IPS-18a (cell line): ENCODE measurements around the gene MITF.

Experiments
- H3K27ac ChIP-seq: one replicate; pipeline ENCODE4 v1.5.1; 2013; ENCODE audit warnings: low read length
- H3K27me3 ChIP-seq: one replicate; pipeline ENCODE4 v1.6.1; 2013; ENCODE audit warnings: mild to moderate bottlenecking, low read length; ENCODE audit not compliant: control insufficient read depth, insufficient read depth
- H3K36me3 ChIP-seq: one replicate; pipeline ENCODE4 v1.6.1; 2013; ENCODE audit warnings: low read depth, low read length; ENCODE audit not compliant: control insufficient read depth
- H3K4me1 ChIP-seq: one replicate; pipeline ENCODE4 v1.6.1; 2013; ENCODE audit warnings: low read depth, low read length; ENCODE audit not compliant: control insufficient read depth
- H3K4me3 ChIP-seq: one replicate; pipeline ENCODE4 v1.5.1; 2013; ENCODE audit warnings: low read length
- H3K9ac ChIP-seq: one replicate; pipeline ENCODE4 v1.6.1; 2013; ENCODE audit warnings: mild to moderate bottlenecking, low read length, moderate library complexity
- H3K9me3 ChIP-seq: one replicate; pipeline ENCODE4 v1.6.1; 2013; ENCODE audit warnings: low read depth, low read length; ENCODE audit not compliant: control insufficient read depth

Gene MITF

GRCh38 chr3:69932501-69932900 lies 193.2 kb downstream of the MITF start:
- no peak overlapping the region for H3K9ac ChIP-seq
- H3K27ac ChIP-seq = no peak overlapping the region
- no peak overlapping the region for H3K4me3 ChIP-seq
- H3K4me1 ChIP-seq = no peaks in the 10 kb centered on the region
- H3K27me3 ChIP-seq = no peaks in the 10 kb centered on the region
- no peaks in the 10 kb centered on the region for H3K9me3 ChIP-seq
- H3K36me3 ChIP-seq = no peaks in the 10 kb centered on the region

GRCh38 chr3:69934398-69934797 lies 195.1 kb downstream of the MITF start:
- Histone ChIP-seq H3K36me3 (no peaks in the 10 kb centered on the region), H3K27me3 (no peaks in the 10 kb centered on the region), H3K4me3 (no peak overlapping the region), H3K4me1 (no peaks in the 10 kb centered on the region), H3K27ac (no peak overlapping the region), H3K9ac (no peak overlapping the region), H3K9me3 (no peaks in the 10 kb centered on the region)

- Histone ChIP-seq H3K27ac (no peak overlapping the region), H3K36me3 (no peaks in the 10 kb centered on the region), H3K27me3 (no peaks in the 10 kb centered on the region), H3K9ac (no peak overlapping the region), H3K4me1 (no peaks in the 10 kb centered on the region), H3K4me3 (no peak overlapping the region), H3K9me3 (no peaks in the 10 kb centered on the region)
These were observed 197.0 kb downstream of the MITF start for GRCh38 chr3:69936266-69936665.

- H3K27me3 ChIP-seq = no peaks in the 10 kb centered on the region
- H3K36me3 ChIP-seq = no peaks in the 10 kb centered on the region
These were observed 198.8 kb downstream of the MITF start for GRCh38 chr3:69938061-69938460.

GRCh38 chr3:69938931-69939330 lies 199.7 kb downstream of the MITF start:
- Histone ChIP-seq H3K4me1 (no peaks in the 10 kb centered on the region), H3K4me3 (no peak overlapping the region), H3K9me3 (no peaks in the 10 kb centered on the region), H3K27me3 (no peaks in the 10 kb centered on the region), H3K36me3 (no peaks in the 10 kb centered on the region), H3K9ac (no peak overlapping the region), H3K27ac (no peak overlapping the region)

More at GRCh38 chr3:69938061-69938460, 198.8 kb downstream of the MITF start:
- H3K27ac ChIP-seq = no peak overlapping the region
- H3K9ac ChIP-seq = no peak overlapping the region
- H3K4me1 ChIP-seq = no peaks in the 10 kb centered on the region
- no peaks in the 10 kb centered on the region for H3K9me3 ChIP-seq
- H3K4me3 ChIP-seq = no peak overlapping the region

- no peak overlapping the region for H3K9ac ChIP-seq
- no peaks in the 10 kb centered on the region for H3K36me3 ChIP-seq
- no peaks in the 10 kb centered on the region for H3K27me3 ChIP-seq
- no peak overlapping the region for H3K4me3 ChIP-seq
- H3K27ac ChIP-seq = no peak overlapping the region
- H3K9me3 ChIP-seq = no peaks in the 10 kb centered on the region
- peaks cover 5% of the 10 kb centered on the region for H3K4me1 ChIP-seq
These were observed 201.8 kb downstream of the MITF start for GRCh38 chr3:69941037-69941436.

- Histone ChIP-seq H3K27ac (no peak overlapping the region), H3K4me3 (no peak overlapping the region), H3K9me3 (no peaks in the 10 kb centered on the region), H3K27me3 (no peaks in the 10 kb centered on the region), H3K36me3 (no peaks in the 10 kb centered on the region), H3K4me1 (peaks cover 5% of the 10 kb centered on the region), H3K9ac (no peak overlapping the region)
These were observed 202.3 kb downstream of the MITF start for GRCh38 chr3:69941439-69942176.

GRCh38 chr3:69944931-69945493 lies 205.7 kb downstream of the MITF start:
- H3K27me3 ChIP-seq = no peaks in the 10 kb centered on the region
- H3K27ac ChIP-seq = no peak overlapping the region
- H3K36me3 ChIP-seq = no peaks in the 10 kb centered on the region
- peaks cover 5% of the 10 kb centered on the region for H3K4me1 ChIP-seq
- H3K9ac ChIP-seq = no peak overlapping the region
- no peak overlapping the region for H3K4me3 ChIP-seq
- no peaks in the 10 kb centered on the region for H3K9me3 ChIP-seq

GRCh38 chr3:69948246-69948862 lies 209.1 kb downstream of the MITF start:
- H3K9me3 ChIP-seq = no peaks in the 10 kb centered on the region
- H3K27me3 ChIP-seq = no peaks in the 10 kb centered on the region
- no peak overlapping the region for H3K4me3 ChIP-seq
- H3K27ac ChIP-seq = no peak overlapping the region
- peaks cover 5% of the 10 kb centered on the region for H3K4me1 ChIP-seq
- no peak overlapping the region for H3K9ac ChIP-seq
- no peaks in the 10 kb centered on the region for H3K36me3 ChIP-seq

GRCh38 chr3:69951616-69952015 lies 212.4 kb downstream of the MITF start:
- Histone ChIP-seq H3K27me3 (no peaks in the 10 kb centered on the region), H3K36me3 (no peaks in the 10 kb centered on the region), H3K9ac (no peak overlapping the region), H3K9me3 (no peaks in the 10 kb centered on the region), H3K4me1 (no peaks in the 10 kb centered on the region), H3K4me3 (no peak overlapping the region), H3K27ac (no peak overlapping the region)

- no peaks in the 10 kb centered on the region for H3K9me3 ChIP-seq
- H3K36me3 ChIP-seq = no peaks in the 10 kb centered on the region
- H3K9ac ChIP-seq = no peak overlapping the region
- H3K4me1 ChIP-seq = no peaks in the 10 kb centered on the region
- H3K27ac ChIP-seq = no peak overlapping the region
- no peak overlapping the region for H3K4me3 ChIP-seq
- no peaks in the 10 kb centered on the region for H3K27me3 ChIP-seq
These were observed 220.3 kb downstream of the MITF start for GRCh38 chr3:69959581-69959980.
